ENCODE results near the gene HMOX2.
A peak's percentile ranks its signal among the peaks of the same experiment; 100 is the strongest.

HMOX2 gene

GRCh38 chr16:4474192-4474961 is 1.8 kb upstream of the HMOX2 start, which contains the start of gene NMRAL1:
Gene NMRAL1, minus strand, starts transcription at chr16:4474625. Its CDS starts 493 bp downstream, at chr16:4474132.
- TF ChIP-seq, protein P1, sequence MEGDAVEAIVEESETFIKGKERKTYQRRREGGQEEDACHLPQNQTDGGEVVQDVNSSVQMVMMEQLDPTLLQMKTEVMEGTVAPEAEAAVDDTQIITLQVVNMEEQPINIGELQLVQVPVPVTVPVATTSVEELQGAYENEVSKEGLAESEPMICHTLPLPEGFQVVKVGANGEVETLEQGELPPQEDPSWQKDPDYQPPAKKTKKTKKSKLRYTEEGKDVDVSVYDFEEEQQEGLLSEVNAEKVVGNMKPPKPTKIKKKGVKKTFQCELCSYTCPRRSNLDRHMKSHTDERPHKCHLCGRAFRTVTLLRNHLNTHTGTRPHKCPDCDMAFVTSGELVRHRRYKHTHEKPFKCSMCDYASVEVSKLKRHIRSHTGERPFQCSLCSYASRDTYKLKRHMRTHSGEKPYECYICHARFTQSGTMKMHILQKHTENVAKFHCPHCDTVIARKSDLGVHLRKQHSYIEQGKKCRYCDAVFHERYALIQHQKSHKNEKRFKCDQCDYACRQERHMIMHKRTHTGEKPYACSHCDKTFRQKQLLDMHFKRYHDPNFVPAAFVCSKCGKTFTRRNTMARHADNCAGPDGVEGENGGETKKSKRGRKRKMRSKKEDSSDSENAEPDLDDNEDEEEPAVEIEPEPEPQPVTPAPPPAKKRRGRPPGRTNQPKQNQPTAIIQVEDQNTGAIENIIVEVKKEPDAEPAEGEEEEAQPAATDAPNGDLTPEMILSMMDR (IDR thresholded peaks at IDR 0.05; ENCODE audit: low read length, missing control alignments), result no peak
- H3K4me3 ChIP-seq (replicated peaks; ENCODE audit: low read depth, low read length), result peak within 1 kb of the TSS; percentile 73
- peak; percentile 92 for DNase-seq (ENCODE audit: low read depth)

DNA sequence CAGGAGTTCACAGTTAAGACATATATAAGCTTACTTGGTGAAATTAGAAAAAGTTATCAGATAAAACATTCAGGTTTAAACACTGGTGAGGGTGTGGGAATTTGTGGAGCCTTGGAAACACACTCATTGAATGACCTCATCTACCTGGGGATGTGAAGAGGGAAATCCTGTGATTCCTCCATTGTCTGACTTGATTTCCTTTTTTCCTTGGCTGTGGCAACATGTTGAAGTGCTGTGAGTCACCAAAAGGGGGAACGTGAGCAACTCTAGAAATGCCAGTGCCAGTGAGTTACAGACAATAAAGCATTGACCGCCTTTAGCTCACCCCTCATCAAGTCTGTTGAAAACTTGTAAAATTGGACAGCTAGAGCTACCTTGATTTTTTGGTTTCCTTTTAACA is 1.8 kb downstream of the HMOX2 start:
- H3K4me3 ChIP-seq (replicated peaks; ENCODE audit: low read depth, low read length), result no peak overlapping the region
- DNase-seq (ENCODE audit: low read depth), result peak; percentile 66
- TF ChIP-seq, protein P1 (IDR thresholded peaks at IDR 0.05; ENCODE audit: low read length, missing control alignments), result peak; percentile 44

GRCh38 chr16:4481526-4481925 is 5.3 kb downstream of the HMOX2 start:
- DNase-seq (ENCODE audit: low read depth), result no peak
- TF ChIP-seq, protein P1 (IDR thresholded peaks at IDR 0.05; ENCODE audit: low read length, missing control alignments), result no peak
- no peak overlapping the region for H3K4me3 ChIP-seq (replicated peaks; ENCODE audit: low read depth, low read length)

DNA sequence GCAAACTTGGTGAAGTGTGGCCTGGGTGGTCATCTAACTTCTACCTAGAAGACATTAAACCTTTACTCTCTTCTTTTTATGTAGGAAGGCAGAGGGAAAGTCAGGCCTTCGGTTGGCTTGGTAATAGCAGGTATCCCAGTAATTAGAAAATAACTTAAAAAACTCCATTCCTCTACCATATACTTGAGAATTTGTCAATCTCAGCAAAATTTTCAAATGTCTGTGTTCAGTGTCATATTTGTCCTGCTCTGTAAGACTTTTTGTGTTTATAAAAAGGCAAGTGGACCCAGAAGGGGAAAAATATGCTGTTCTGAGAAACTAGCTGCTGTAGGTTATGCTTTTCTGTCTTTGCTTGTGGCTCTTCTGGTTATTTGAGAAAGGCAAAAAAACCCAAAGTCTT is 5.8 kb downstream of the HMOX2 start:
- no peak for DNase-seq (ENCODE audit: low read depth)
- no peak overlapping the region for H3K4me3 ChIP-seq (replicated peaks; ENCODE audit: low read depth, low read length)
- TF ChIP-seq, protein P1 (IDR thresholded peaks at IDR 0.05; ENCODE audit: low read length, missing control alignments), result no peak

DNA sequence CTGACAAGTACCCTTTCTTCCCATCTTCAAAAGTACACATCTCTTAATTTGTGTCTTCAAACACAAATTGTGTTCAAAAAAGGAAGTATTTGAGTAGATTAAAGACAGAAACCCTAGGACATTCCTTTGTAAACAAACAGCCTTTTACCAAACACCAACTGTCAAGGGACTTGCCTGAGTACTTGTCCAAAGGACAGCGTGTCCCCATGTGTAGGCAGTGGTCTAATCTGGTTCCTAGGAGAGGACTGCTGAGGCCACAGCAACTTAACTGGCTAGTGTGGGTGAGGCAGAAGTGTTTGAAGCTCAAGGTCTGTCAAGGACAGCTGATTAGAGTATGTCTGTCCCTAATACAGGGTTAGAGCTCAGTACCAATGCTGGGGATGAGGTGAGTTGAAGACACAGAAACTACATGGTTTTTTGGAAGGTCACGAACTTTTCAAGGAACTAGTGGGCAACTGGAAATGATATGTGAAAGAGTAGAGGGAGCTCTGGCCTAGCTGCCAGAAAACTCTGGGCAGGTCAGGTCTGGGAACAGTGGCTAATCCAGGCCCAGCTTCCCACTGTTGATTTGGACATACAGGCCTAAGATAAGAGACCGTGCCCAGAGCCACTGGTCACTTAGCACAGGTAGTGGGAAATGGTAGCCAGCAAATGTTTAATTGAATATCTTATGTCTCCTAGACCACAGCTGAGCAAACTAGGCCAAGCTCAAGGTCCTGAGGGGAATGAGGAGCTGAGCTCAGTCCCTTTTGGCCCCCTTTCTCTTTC is 10.1 kb downstream of the HMOX2 start:
- H3K4me3 ChIP-seq (replicated peaks; ENCODE audit: low read depth, low read length), result no peak overlapping the region
- no peak for DNase-seq (ENCODE audit: low read depth)
- TF ChIP-seq, protein P1 (IDR thresholded peaks at IDR 0.05; ENCODE audit: low read length, missing control alignments), result no peak

- H3K4me3 ChIP-seq (replicated peaks; ENCODE audit: low read depth, low read length), result no peak overlapping the region
- DNase-seq (ENCODE audit: low read depth), result peak; percentile 91
Observed at GRCh38 chr16:4487955-4488498, 11.8 kb downstream of the HMOX2 start.

More at GRCh38 chr16:4487955-4488498, 11.8 kb downstream of the HMOX2 start:
- TF ChIP-seq, protein P1 (IDR thresholded peaks at IDR 0.05; ENCODE audit: low read length, missing control alignments), result no peak

All from fibroblast of pulmonary artery (primary cell).